ENCODE measurements around the gene HIVEP1.

The HIVEP1 gene

DNA sequence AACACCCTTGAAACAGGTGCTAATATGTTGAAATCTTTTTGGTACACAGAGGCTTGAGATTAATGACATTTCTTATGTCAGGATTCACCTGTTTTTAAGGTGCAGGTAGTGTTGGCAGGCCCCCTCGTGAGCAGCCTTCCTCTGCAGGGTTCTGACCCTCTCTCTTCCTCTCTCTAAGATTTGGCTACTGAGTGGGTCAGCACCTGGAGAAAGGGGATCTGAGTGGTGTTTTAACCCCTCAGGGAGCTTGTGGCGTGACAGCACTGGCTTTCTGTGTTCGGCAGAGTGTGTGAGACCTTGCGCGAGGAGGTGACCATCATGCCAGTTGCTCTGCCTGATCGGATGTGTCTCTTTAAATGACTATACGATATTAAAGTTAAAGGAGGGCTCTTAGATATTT is 37.1 kb downstream of the HIVEP1 start:
- Histone ChIP-seq H3K9me3 (no peaks in the 10 kb centered on the region), H3K4me3 (ENCODE audit: low read depth, low read length) (no peak overlapping the region), H3K36me3 (no peaks in the 10 kb centered on the region), H3K4me1 (no peaks in the 10 kb centered on the region), H3K27me3 (no peaks in the 10 kb centered on the region)
- TF ChIP-seq, protein P1, sequence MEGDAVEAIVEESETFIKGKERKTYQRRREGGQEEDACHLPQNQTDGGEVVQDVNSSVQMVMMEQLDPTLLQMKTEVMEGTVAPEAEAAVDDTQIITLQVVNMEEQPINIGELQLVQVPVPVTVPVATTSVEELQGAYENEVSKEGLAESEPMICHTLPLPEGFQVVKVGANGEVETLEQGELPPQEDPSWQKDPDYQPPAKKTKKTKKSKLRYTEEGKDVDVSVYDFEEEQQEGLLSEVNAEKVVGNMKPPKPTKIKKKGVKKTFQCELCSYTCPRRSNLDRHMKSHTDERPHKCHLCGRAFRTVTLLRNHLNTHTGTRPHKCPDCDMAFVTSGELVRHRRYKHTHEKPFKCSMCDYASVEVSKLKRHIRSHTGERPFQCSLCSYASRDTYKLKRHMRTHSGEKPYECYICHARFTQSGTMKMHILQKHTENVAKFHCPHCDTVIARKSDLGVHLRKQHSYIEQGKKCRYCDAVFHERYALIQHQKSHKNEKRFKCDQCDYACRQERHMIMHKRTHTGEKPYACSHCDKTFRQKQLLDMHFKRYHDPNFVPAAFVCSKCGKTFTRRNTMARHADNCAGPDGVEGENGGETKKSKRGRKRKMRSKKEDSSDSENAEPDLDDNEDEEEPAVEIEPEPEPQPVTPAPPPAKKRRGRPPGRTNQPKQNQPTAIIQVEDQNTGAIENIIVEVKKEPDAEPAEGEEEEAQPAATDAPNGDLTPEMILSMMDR (IDR thresholded peaks at IDR 0.05; ENCODE audit: low read depth, low read length): no peak
- no peak for DNase-seq

DNA sequence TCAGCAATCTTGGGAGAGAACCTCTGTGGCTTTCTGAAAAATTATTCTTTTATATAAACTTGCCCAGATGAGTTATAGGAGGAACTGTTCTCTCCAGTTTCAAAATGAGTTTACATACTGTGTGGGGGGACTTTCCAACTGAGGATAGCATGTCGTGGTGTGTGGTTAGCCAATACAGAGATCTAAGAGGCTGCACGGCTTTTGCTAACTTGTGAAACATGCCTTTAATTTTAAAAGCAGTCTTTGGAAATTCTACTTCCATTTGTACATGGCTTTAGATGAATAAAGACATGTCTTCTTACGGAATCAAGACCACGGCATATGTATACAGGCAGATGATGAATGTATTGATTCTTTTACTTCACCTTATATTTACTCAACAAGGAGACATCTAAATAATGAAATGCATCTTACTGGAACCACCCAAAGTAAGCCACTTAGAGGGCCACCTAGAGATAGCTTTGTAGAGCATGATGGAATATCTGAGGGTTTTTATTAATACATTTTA is 39.8 kb downstream of the HIVEP1 start:
- DNase-seq: no peak
- no peaks in the 10 kb centered on the region for H3K27me3 ChIP-seq
- no peaks in the 10 kb centered on the region for H3K4me1 ChIP-seq
- TF ChIP-seq, protein P1 (IDR thresholded peaks at IDR 0.05; ENCODE audit: low read depth, low read length): no peak
- H3K4me3 ChIP-seq (ENCODE audit: low read depth, low read length): no peak overlapping the region
- H3K9me3 ChIP-seq: no peaks in the 10 kb centered on the region
- no peaks in the 10 kb centered on the region for H3K36me3 ChIP-seq

DNA sequence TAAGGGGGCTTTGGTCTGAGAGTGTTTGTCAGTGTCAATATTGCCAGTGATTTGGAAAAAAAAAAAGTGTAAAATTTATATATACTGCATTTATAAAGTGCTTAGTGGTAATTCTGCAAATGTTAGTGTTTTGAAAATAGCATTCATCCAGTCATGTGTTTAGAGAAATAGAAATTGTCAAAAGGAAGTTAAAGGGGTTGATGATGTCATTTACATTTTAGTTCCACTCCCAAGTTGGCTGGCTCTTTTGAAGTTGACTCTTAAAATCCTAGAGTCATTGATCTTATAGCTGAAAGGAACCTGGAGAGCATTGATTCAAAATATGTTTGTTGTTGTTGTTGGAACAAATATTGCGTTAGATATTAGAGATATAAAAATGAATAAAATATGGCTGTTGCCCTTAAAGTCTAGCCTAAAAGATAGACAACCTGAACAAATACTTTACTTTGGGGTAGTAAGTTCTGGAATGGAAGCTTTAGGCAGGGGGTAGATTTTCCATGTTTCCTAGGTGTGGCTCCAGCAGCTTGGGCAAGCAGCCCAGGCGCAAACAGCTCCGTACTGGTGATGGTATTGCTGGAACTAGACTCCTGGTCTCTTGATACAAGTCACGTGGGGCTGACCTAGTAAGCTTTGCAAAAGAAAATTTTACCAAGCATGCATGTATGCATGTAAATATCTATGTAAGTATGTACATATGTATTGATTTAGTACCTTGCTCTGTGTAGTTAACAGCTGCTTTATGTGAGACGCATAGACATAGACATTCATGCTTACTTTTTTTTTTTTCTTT is 46.3 kb downstream of the HIVEP1 start:
- H3K4me3 ChIP-seq (ENCODE audit: low read depth, low read length): no peak overlapping the region
- no peaks in the 10 kb centered on the region for H3K9me3 ChIP-seq
- TF ChIP-seq, protein P1 (IDR thresholded peaks at IDR 0.05; ENCODE audit: low read depth, low read length): no peak
- no peaks in the 10 kb centered on the region for H3K27me3 ChIP-seq
- no peaks in the 10 kb centered on the region; the same call in 1 of the 2 replicates for H3K4me1 ChIP-seq
- no peak for DNase-seq
- H3K36me3 ChIP-seq: no peaks in the 10 kb centered on the region

DNA sequence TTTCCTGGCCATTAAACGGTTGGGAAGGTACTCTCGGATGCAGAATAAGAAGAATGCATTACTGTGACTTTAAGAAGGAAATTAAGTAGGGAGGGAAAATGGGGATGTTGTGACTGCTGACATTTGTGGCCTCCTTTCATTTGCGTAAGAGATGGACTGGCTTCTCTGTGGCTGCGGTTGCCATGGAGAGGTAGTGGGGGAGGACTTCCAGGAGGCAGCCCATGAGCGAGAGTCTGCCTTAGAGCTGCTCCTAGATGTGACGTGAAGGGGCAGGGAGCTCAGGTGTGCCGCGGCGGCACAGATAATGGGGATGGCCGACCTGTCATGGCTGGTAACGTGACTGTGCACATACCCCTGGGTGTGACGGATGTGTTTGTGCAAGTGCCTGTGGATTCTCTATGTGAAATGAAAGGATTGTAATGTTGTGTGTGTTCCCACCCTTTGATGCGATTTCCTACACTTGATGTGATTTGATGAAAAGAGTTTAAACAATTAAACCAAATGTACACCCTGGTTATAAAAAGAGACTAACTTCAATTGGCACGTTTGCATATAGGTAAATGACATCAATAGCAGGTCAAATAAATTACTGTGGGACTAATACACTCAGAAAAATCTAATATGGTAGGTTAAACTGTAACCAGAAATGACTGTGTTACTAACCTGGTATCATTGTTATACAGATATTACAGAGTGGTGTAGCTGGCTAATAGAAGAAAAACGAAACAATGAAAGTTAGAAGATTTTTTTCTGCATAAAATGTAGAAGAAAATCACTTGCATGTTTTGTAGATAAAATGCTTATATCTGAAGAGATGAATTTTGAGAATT is 48.9 kb downstream of the HIVEP1 start:
- Histone ChIP-seq H3K36me3 (no peaks in the 10 kb centered on the region), H3K27me3 (no peaks in the 10 kb centered on the region), H3K4me3 (ENCODE audit: low read depth, low read length) (no peak overlapping the region), H3K9me3 (no peaks in the 10 kb centered on the region), H3K4me1 (no peaks in the 10 kb centered on the region; the same call in 1 of the 2 replicates)
- TF ChIP-seq, protein P1 (IDR thresholded peaks at IDR 0.05; ENCODE audit: low read depth, low read length): no peak
- DNase-seq: no peak

DNA sequence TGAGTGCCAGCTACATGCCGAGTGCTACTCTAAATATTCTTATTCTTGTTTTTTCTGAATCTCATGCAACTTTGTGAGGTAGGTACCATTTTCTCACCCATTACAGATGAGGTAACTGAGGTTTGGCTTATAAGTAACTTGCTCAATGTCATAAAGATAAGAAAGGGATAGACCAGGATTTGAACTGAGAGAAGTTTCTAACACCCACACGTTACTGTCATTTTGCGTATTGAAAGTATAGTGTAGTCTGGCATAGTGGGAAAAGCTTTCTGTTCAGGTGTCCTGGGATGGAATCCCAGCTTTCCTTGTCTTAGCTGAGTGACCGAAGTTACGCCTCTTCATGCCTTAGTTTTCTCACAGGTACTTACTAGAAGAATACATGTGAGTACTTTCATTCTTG is 50.5 kb downstream of the HIVEP1 start:
- Histone ChIP-seq H3K27me3 (no peaks in the 10 kb centered on the region), H3K4me3 (ENCODE audit: low read depth, low read length) (no peak overlapping the region)
- no peak for DNase-seq

More for the DNA sequence above, 50.5 kb downstream of the HIVEP1 start:
- no peaks in the 10 kb centered on the region for H3K9me3 ChIP-seq
- TF ChIP-seq, protein P1 (IDR thresholded peaks at IDR 0.05; ENCODE audit: low read depth, low read length): no peak
- H3K4me1 ChIP-seq: no peaks in the 10 kb centered on the region; the same call in 1 of the 2 replicates
- H3K36me3 ChIP-seq: no peaks in the 10 kb centered on the region

All from BE2C (cell line).